HL-60/S4 (cell line): Measurements from ENCODE around the gene LHPP.

Experiments
- in situ Hi-C: fragments of 300-500 bp; cut with MboI; formaldehyde crosslinking; loops from 2 replicates; pipeline ENCODE4 v1.14.3; 2022; ENCODE audit warnings: low sequenced_read_pairs

The LHPP gene

GRCh38 chr10:124446830-124447750, 14.5 kb upstream of the LHPP start:
- in situ Hi-C loops = no loop called here

GRCh38 chr10:124447751-124448466, 13.7 kb upstream of the LHPP start:
- in situ Hi-C loops = no loop called here

- in situ Hi-C loops = no loop called here
These were observed 12.9 kb upstream of the LHPP start for GRCh38 chr10:124448696-124449169.

- in situ Hi-C loops = no loop called here
These were observed 12.2 kb upstream of the LHPP start for GRCh38 chr10:124449170-124450011.

GRCh38 chr10:124450012-124450782, 11.4 kb upstream of the LHPP start, which contains the start of gene NKX1-2:
Gene NKX1-2, minus strand, starts transcription at chr10:124450035. Its CDS starts 92 bp downstream, at chr10:124449943.
- in situ Hi-C loops = no loop called here

- in situ Hi-C loops = no loop called here
These were observed 10.9 kb upstream of the LHPP start for GRCh38 chr10:124450783-124451057.

- in situ Hi-C loops = no loop called here
These were observed 10.3 kb upstream of the LHPP start for GRCh38 chr10:124451276-124451675.

- in situ Hi-C loops = no loop called here
These were observed 7.5 kb upstream of the LHPP start for GRCh38 chr10:124453960-124454610.

- in situ Hi-C loops = no loop called here
These were observed 6.2 kb upstream of the LHPP start for GRCh38 chr10:124455441-124455840.

GRCh38 chr10:124458473-124458872, 3.1 kb upstream of the LHPP start:
- in situ Hi-C loops = no loop called here

GRCh38 chr10:124458889-124459288, 2.7 kb upstream of the LHPP start:
- in situ Hi-C loops = no loop called here

GRCh38 chr10:124459395-124459794, 2.2 kb upstream of the LHPP start:
- in situ Hi-C loops = no loop called here

- in situ Hi-C loops = no loop called here
These were observed 1.5 kb upstream of the LHPP start for GRCh38 chr10:124460144-124460543.

- in situ Hi-C loops = no loop called here
These were observed 699 bp downstream of the LHPP start for GRCh38 chr10:124462348-124462695.

GRCh38 chr10:124464028-124464965, 2.7 kb downstream of the LHPP start:
- in situ Hi-C loops = no loop called here

GRCh38 chr10:124465003-124465776, 3.6 kb downstream of the LHPP start:
- in situ Hi-C loops = no loop called here

GRCh38 chr10:124465777-124466488, 4.3 kb downstream of the LHPP start:
- in situ Hi-C loops = no loop called here

- in situ Hi-C loops = no loop called here
These were observed 5.5 kb downstream of the LHPP start for GRCh38 chr10:124467165-124467564.
